Measurements from ENCODE around the gene ANKS6. TPM values are rescaled to one million over a fixed set of nuclear protein-coding genes. Genes with fewer than 3 reads are reported as not detected.

The ANKS6 gene
- total and polyA plus RNA-seq, 10 of the 15 experiments (the other 5 are each of a cell fraction or from before 2014, with no cell fraction given), result 2.0 to 16.2 (median 6.1) TPM

DNA sequence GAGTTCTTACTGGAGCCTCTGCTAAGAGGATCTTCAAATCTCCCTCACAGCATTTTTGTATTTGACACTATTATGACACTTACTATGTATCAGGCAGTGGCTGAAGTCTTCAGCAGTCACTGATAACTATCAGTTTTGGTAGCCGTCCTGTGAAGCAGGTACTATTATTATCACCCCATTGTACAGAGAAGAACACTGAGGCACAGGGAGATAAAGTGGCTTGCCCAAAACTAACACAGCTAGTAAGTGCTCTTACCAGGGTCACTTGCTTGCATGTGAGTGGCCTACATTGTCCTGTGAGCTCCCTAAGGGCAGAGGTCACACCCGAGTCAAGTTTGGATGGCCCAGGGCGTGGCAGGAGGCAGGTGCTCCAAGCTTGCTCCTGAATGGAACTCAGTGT lies 104.5 kb downstream of the ANKS6 start:
- ATAC-seq (no peak), DNase-seq (ENCODE audit: low read depth, low spot score) (no peak), FAIRE-seq (no peak)
- Histone ChIP-seq H4K20me1 (ENCODE audit: control insufficient read depth, insufficient read depth) (no peaks in the 10 kb centered on the region), H3K27me3 (replicated peaks in 1 of 2; ENCODE audit: control insufficient read depth in 2 of 2, insufficient read depth in 2 of 2, low read length in 1 of 2) (peaks cover 5 to 6% of the 10 kb centered on the region in 2 experiments; a peak in 2 of 4 replicates), H3K36me3 (ENCODE audit: control insufficient read depth in 2 of 2, insufficient read depth in 2 of 2, low read length in 1 of 2) (no peaks in the 10 kb centered on the region), H3K9me3 (replicated peaks; ENCODE audit: control insufficient read depth, insufficient read depth, low read length) (no peaks in the 10 kb centered on the region), H3K79me2 (ENCODE audit: control insufficient read depth, insufficient read depth, low read length) (no peaks in the 10 kb centered on the region), H3K4me1 (ENCODE audit: control insufficient read depth, insufficient read depth, low read length) (no peaks in the 10 kb centered on the region), H2AFZ (ENCODE audit: control insufficient read depth, low read depth, low read length) (no peak overlapping the region), H3K4me3 (no peak overlapping the region), H3K4me2 (ENCODE audit: control insufficient read depth, insufficient read depth) (no peak overlapping the region), H3K27ac (ENCODE audit: control insufficient read depth, insufficient read depth) (no peak overlapping the region), H3K9ac (ENCODE audit: control insufficient read depth, insufficient read depth, low read length) (no peak overlapping the region)
- ChIA-PET CTCF (no interaction called here), RAD21 (ENCODE audit: unreplicated experiment) (no interaction called here), POLR2A (interaction anchor here (0.6 kb wide), 1 partner anchor 14 kb away, joined by 3 read pairs; no protein-coding TSS in a partner anchor), SMC1A (ENCODE audit: uncharacterized antibody, unreplicated experiment) (interaction anchor here (1.0 kb wide), 1 partner anchor 156 kb away, joined by 3 read pairs; no protein-coding TSS in a partner anchor)
- no TSS peak for BruUV-seq (replicated peaks)
- WGBS (ENCODE audit: insufficient coverage, insufficient replicate concordance, low lambda C conversion rate, missing lambda C conversion rate), result 0% methylated on average over 3 of the region's 3 CpGs
- in situ Hi-C loops (cut with MboI) (no loop called here), intact Hi-C loops (cut with micrococcal nuclease; ENCODE audit: unreplicated experiment) (no loop called here)
- no peak for TF ChIP-seq YBX1 (IDR thresholded peaks at IDR 0.05)

DNA sequence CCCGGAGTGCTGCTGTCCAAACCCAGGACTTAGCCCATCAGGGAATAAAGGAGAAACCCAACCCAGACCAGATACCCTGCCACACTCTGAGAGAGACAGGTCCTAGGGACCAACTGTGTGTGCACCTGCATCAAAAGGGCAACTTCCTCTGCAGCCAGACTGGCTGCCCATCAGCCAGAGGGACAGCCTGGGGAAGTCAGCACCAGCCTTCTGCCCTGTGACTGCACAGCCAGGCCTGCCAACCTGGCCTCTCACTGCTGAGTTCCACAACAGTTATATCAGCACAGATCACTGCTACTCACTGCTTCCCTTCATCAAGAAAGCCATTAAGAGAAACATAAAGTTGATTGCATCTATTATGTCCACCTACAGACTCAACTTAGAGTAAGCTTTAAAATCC lies 105.7 kb downstream of the ANKS6 start:
- TF ChIP-seq SPI1 (IDR thresholded peaks at IDR 0.05; ENCODE audit: borderline replicate concordance, insufficient read depth, low read depth, low read length) (no peak), MTA2 (IDR thresholded peaks at IDR 0.05; ENCODE audit: low read depth) (no peak), NR2C1 (IDR thresholded peaks at IDR 0.05) (no peak), BRCA1 (IDR thresholded peaks at IDR 0.05; ENCODE audit: low read depth, low read length) (no peak), FOXM1 (IDR thresholded peaks at IDR 0.05; ENCODE audit: low read depth, low read length) (no peak), ZNF384 (IDR thresholded peaks at IDR 0.05; ENCODE audit: borderline replicate concordance, low read depth, low read length) (no peak), SMARCA5 (IDR thresholded peaks at IDR 0.05) (no peak), EGR1 (IDR thresholded peaks at IDR 0.05; ENCODE audit: borderline replicate concordance in 1 of 2, low read depth in 2 of 2, low read length in 2 of 2) (no peak), HDAC2 (IDR thresholded peaks at IDR 0.05) (no peak), MEF2A (IDR thresholded peaks at IDR 0.05; ENCODE audit: insufficient read depth, low read depth, low read length) (no peak), TBL1XR1 (IDR thresholded peaks at IDR 0.05; ENCODE audit: low read depth, low read length) (no peak), ZNF622 (IDR thresholded peaks at IDR 0.05) (no peak), IRF4 (IDR thresholded peaks at IDR 0.05; ENCODE audit: low read depth, low read length) (no peak), MXI1 (IDR thresholded peaks at IDR 0.05; ENCODE audit: low read depth, low read length) (no peak), JUND (IDR thresholded peaks at IDR 0.05; ENCODE audit: low read depth, low read length) (no peak)
- Histone ChIP-seq H3K4me1 (ENCODE audit: control insufficient read depth, insufficient read depth, low read length) (no peaks in the 10 kb centered on the region), H3K36me3 (ENCODE audit: control insufficient read depth in 2 of 2, insufficient read depth in 2 of 2, low read length in 1 of 2) (no peaks in the 10 kb centered on the region), H3K4me3 (no peak overlapping the region), H3K27me3 (replicated peaks in 1 of 2; ENCODE audit: control insufficient read depth in 2 of 2, insufficient read depth in 2 of 2, low read length in 1 of 2) (peaks cover 2 to 4% of the 10 kb centered on the region in 2 experiments; a peak in 2 of 4 replicates), H3K4me2 (ENCODE audit: control insufficient read depth, insufficient read depth) (no peak overlapping the region), H3K9me3 (replicated peaks; ENCODE audit: control insufficient read depth, insufficient read depth, low read length) (no peaks in the 10 kb centered on the region), H3K79me2 (ENCODE audit: control insufficient read depth, insufficient read depth, low read length) (no peaks in the 10 kb centered on the region), H2AFZ (ENCODE audit: control insufficient read depth, low read depth, low read length) (no peak overlapping the region), H3K9ac (ENCODE audit: control insufficient read depth, insufficient read depth, low read length) (no peak overlapping the region), H4K20me1 (ENCODE audit: control insufficient read depth, insufficient read depth) (no peaks in the 10 kb centered on the region), H3K27ac (ENCODE audit: control insufficient read depth, insufficient read depth) (no peak overlapping the region)
- in situ Hi-C loops (cut with MboI) (no loop called here), intact Hi-C loops (cut with micrococcal nuclease; ENCODE audit: unreplicated experiment) (no loop called here)
- no peak for DNase-seq (ENCODE audit: low read depth, low spot score)
- no peak for ATAC-seq
- RAD21 ChIA-PET (ENCODE audit: unreplicated experiment), result no interaction called here
- WGBS (ENCODE audit: insufficient coverage, insufficient replicate concordance, low lambda C conversion rate, missing lambda C conversion rate), result 0% methylated on average over 1 of the region's 1 CpG
- BruUV-seq (replicated peaks), result no TSS peak
- CTCF ChIA-PET, result no interaction called here
- POLR2A ChIA-PET, result no interaction called here
- FAIRE-seq, result no peak
- SMC1A ChIA-PET (ENCODE audit: uncharacterized antibody, unreplicated experiment), result interaction anchor here (1.0 kb wide), 1 partner anchor 157 kb away, joined by 3 read pairs; no protein-coding TSS in a partner anchor
